H1 (cell line): ENCODE data around the gene STAT3.

Experiments
- EP300 ChIP-seq, 2 experiments: IDR thresholded peaks; 1 replicate in 1 of 2; 2 replicates in 1 of 2; pipeline ENCODE4 v1.6.1; 2011 to 2012; ENCODE audit warnings: low read depth in 2 of 2, low read length in 2 of 2, mild to moderate bottlenecking in 2 of 2, borderline replicate concordance in 1 of 2, inconsistent platforms in 1 of 2, moderate library complexity in 1 of 2
- TF ChIP-seq, protein P1 (sequence below), 3 experiments: IDR thresholded peaks; 1 replicate in 2 of 3; 2 replicates in 1 of 3; pipeline versions ENCODE4 v1.5.1 to v1.6.1; 2011; ENCODE audit warnings: low read length in 3 of 3, mild to moderate bottlenecking in 3 of 3, inconsistent platforms in 2 of 3, low read depth in 1 of 3, moderate library complexity in 1 of 3; ENCODE audit not compliant: insufficient read depth in 1 of 3; ENCODE audit errors: control extremely low read depth in 1 of 3

DNA sequence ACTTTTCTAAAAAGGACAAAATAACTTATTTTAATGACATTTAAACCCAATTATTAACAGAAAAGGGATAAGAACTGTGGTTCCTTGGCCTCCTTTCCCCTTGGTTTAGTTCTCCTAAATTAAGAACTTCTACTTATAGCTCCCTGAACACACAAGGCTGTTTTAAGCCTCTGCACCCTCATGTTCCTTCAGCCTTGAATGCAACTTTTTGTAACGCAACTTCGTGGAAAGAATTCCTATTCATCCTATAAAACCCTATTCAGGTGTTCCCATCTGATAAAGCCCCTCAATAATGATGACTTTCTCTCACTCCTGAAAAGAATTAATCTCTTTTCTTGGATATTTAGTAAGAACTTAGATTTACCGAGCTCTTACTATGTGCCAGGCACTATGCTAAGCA is 6.3 kb downstream of the STAT3 start:
- no peak for TF ChIP-seq EP300 (IDR thresholded peaks at IDR 0.05; ENCODE audit: borderline replicate concordance in 1 of 2, low read depth in 2 of 2, low read length in 2 of 2)
- TF ChIP-seq, protein P1, sequence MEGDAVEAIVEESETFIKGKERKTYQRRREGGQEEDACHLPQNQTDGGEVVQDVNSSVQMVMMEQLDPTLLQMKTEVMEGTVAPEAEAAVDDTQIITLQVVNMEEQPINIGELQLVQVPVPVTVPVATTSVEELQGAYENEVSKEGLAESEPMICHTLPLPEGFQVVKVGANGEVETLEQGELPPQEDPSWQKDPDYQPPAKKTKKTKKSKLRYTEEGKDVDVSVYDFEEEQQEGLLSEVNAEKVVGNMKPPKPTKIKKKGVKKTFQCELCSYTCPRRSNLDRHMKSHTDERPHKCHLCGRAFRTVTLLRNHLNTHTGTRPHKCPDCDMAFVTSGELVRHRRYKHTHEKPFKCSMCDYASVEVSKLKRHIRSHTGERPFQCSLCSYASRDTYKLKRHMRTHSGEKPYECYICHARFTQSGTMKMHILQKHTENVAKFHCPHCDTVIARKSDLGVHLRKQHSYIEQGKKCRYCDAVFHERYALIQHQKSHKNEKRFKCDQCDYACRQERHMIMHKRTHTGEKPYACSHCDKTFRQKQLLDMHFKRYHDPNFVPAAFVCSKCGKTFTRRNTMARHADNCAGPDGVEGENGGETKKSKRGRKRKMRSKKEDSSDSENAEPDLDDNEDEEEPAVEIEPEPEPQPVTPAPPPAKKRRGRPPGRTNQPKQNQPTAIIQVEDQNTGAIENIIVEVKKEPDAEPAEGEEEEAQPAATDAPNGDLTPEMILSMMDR (IDR thresholded peaks at IDR 0.05; ENCODE audit: control extremely low read depth in 1 of 3, insufficient read depth in 1 of 3, low read depth in 1 of 3, low read length in 3 of 3): no peak
